Measurements from ENCODE around the gene CDK17. TPM values are rescaled to one million over a fixed set of nuclear protein-coding genes. Genes with fewer than 3 reads are reported as not detected.

CDK17 gene
- total and polyA plus RNA-seq, 8 donors: 4.3 to 15.1 (median 8.0) TPM

- DNase-seq (no peak), ATAC-seq (no peak), FAIRE-seq (no peak)
- Histone ChIP-seq H3K4me1 (no peaks in the 10 kb centered on the region), H3K4me3 (no peak overlapping the region), H3K36me3 (no peaks in the 10 kb centered on the region), H3K9me3 (no peaks in the 10 kb centered on the region), H3K27me3 (no peaks in the 10 kb centered on the region), H3K27ac (no peak overlapping the region)
- intact Hi-C loops (cut with DNase I): no loop called here
- TF ChIP-seq CTCF (IDR thresholded peaks at IDR 0.05): no peak
- 74 to 75% methylated on average over 3 of the region's 3 CpGs for WGBS, 2 donors
Observed at GRCh38 chr12:96329545-96329944, 70.7 kb downstream of the CDK17 start.

GRCh38 chr12:96329018-96329417 is 71.2 kb downstream of the CDK17 start:
- FAIRE-seq (no peak), ATAC-seq (no peak), DNase-seq (no peak)
- TF ChIP-seq CTCF (IDR thresholded peaks at IDR 0.05): no peak
- H3K27me3 ChIP-seq: no peaks in the 10 kb centered on the region
- intact Hi-C loops (cut with DNase I): no loop called here
- no peak overlapping the region for H3K4me3 ChIP-seq
- H3K27ac ChIP-seq: no peak overlapping the region
- H3K4me1 ChIP-seq: no peaks in the 10 kb centered on the region
- H3K9me3 ChIP-seq: no peaks in the 10 kb centered on the region
- no peaks in the 10 kb centered on the region for H3K36me3 ChIP-seq
- WGBS, 2 donors: 95 to 98% methylated on average over 2 of the region's 2 CpGs

- 85 to 94% methylated on average over 3 of the region's 3 CpGs for WGBS, 2 donors
- intact Hi-C loops (cut with DNase I): no loop called here
Observed at GRCh38 chr12:96327889-96328288, 72.3 kb downstream of the CDK17 start.

GRCh38 chr12:96327346-96327745 is 72.9 kb downstream of the CDK17 start:
- TF ChIP-seq CTCF (IDR thresholded peaks at IDR 0.05): no peak
- FAIRE-seq: no peak
- Histone ChIP-seq H3K4me3 (no peak overlapping the region), H3K9me3 (no peaks in the 10 kb centered on the region), H3K27ac (no peak overlapping the region), H3K36me3 (no peaks in the 10 kb centered on the region), H3K27me3 (no peaks in the 10 kb centered on the region), H3K4me1 (no peaks in the 10 kb centered on the region)
- intact Hi-C loops (cut with DNase I): no loop called here
- no peak for DNase-seq
- WGBS, 2 donors: 90 to 93% methylated on average over 1 of the region's 1 CpG
- ATAC-seq: no peak

More at GRCh38 chr12:96327889-96328288, 72.3 kb downstream of the CDK17 start:
- no peak overlapping the region for H3K4me3 ChIP-seq
- H3K27me3 ChIP-seq: no peaks in the 10 kb centered on the region
- H3K27ac ChIP-seq: no peak overlapping the region
- no peaks in the 10 kb centered on the region for H3K4me1 ChIP-seq
- no peaks in the 10 kb centered on the region for H3K9me3 ChIP-seq
- DNase-seq (no peak), ATAC-seq (no peak), FAIRE-seq (no peak)
- H3K36me3 ChIP-seq: no peaks in the 10 kb centered on the region
- TF ChIP-seq CTCF (IDR thresholded peaks at IDR 0.05): no peak

- no peak for TF ChIP-seq CTCF (IDR thresholded peaks at IDR 0.05)
- FAIRE-seq (no peak), ATAC-seq (no peak)
Observed at GRCh38 chr12:96326628-96327227, 73.5 kb downstream of the CDK17 start.

More at GRCh38 chr12:96326628-96327227, 73.5 kb downstream of the CDK17 start:
- H3K4me3 ChIP-seq: no peak overlapping the region
- H3K27ac ChIP-seq: no peak overlapping the region
- no peaks in the 10 kb centered on the region for H3K9me3 ChIP-seq
- H3K4me1 ChIP-seq: no peaks in the 10 kb centered on the region
- 77 to 82% methylated on average over 6 of the region's 6 CpGs for WGBS, 2 donors
- intact Hi-C loops (cut with DNase I): no loop called here
- no peaks in the 10 kb centered on the region for H3K27me3 ChIP-seq
- H3K36me3 ChIP-seq: no peaks in the 10 kb centered on the region
- DNase-seq: no peak
